SK-N-SH (cell line): ENCODE measurements around the gene ARHGDIA. TPM values are rescaled to one million over a fixed set of nuclear protein-coding genes. Genes with fewer than 3 reads are reported as not detected.

Experiments used
- CTCF ChIA-PET: fragments of 300-600, 350-600 bp; formaldehyde crosslinking; extraction: SDS; loops from one replicate; lab custom pipeline; 2021; lab: Yijun Ruan, JAX
- POLR2A ChIA-PET: fragments of 350-600 bp; sonication (Branson Sonifier 250); formaldehyde crosslinking; extraction: SDS; loops from one replicate; lab custom pipeline; 2020; ENCODE audit warnings: antibody characterized with exemption, inconsistent platforms; lab: Yijun Ruan, JAX
- DNase-seq: peaks from one replicate; pipeline ENCODE4 v3.0.0; 2012
- H2AFZ ChIP-seq: fragments of 200-600 bp; sonication (generic); 2 replicates; pipeline ENCODE4 v1.8.1; 2016; ENCODE audit warnings: antibody characterized with exemption, mild to moderate bottlenecking, low read depth
- H3F3A ChIP-seq: fragments of 200-600 bp; sonication (generic); replicated peaks from 2 replicates; pipeline ENCODE3; 2016; ENCODE audit warnings: antibody characterized with exemption, mild to moderate bottlenecking; ENCODE audit not compliant: insufficient read depth
- H3K27ac ChIP-seq, 2 experiments: fragments of 200-500 bp in 1 of 2; fragments of 200-600 bp in 1 of 2; sonication (Bioruptor generic) in 1 of 2; sonication (generic), shearing (Covaris generic) in 1 of 2; 2 replicates each; pipeline versions ENCODE4 v1.5.1 to v1.6.1; 2014 to 2016; ENCODE audit warnings: low read depth in 2 of 2, inconsistent platforms in 1 of 2, low read length in 1 of 2, mild to moderate bottlenecking in 1 of 2, mixed read lengths in 1 of 2
- H3K27me3 ChIP-seq: fragments of 200-600 bp; sonication (generic), shearing (Covaris generic); 2 replicates; pipeline ENCODE4 v1.6.1; 2016; ENCODE audit warnings: mixed run types; ENCODE audit not compliant: insufficient read depth
- H3K36me3 ChIP-seq, 2 experiments: fragments of 200-500 bp in 1 of 2; fragments of 200-600 bp in 1 of 2; sonication (Bioruptor generic) in 1 of 2; sonication (generic) in 1 of 2; replicated peaks in 1 of 2; 2 replicates each; pipeline versions ENCODE3 to v1.5.1; 2014 to 2016; ENCODE audit warnings: low read length in 1 of 2, mild to moderate bottlenecking in 1 of 2; ENCODE audit not compliant: insufficient read depth in 2 of 2, control insufficient read depth in 1 of 2
- H3K4me1 ChIP-seq, 2 experiments: fragments of 200-500 bp in 1 of 2; fragments of 200-600 bp in 1 of 2; sonication (Bioruptor generic) in 1 of 2; sonication (generic), shearing (Covaris generic) in 1 of 2; 2 replicates each; pipeline versions ENCODE4 v1.5.1 to v1.6.1; 2014 to 2016; ENCODE audit warnings: low read depth in 1 of 2, low read length in 1 of 2, mixed run types in 1 of 2; ENCODE audit not compliant: insufficient read depth in 2 of 2, control insufficient read depth in 1 of 2
- H3K4me2 ChIP-seq: fragments of 200-600 bp; sonication (generic), shearing (Covaris generic); 2 replicates; pipeline ENCODE4 v1.6.1; 2017; ENCODE audit warnings: mixed run types
- H3K4me3 ChIP-seq, 2 experiments: fragments of 200-500 bp in 1 of 2; fragments of 200-600 bp in 1 of 2; sonication (Bioruptor generic) in 1 of 2; sonication (generic), shearing (Covaris generic) in 1 of 2; 2 replicates each; pipeline versions ENCODE4 v1.5.1 to v1.8.1; 2014 to 2016; ENCODE audit warnings: low read depth in 2 of 2, inconsistent platforms in 1 of 2, low read length in 1 of 2, mild to moderate bottlenecking in 1 of 2, mixed read lengths in 1 of 2, moderate library complexity in 1 of 2
- H3K79me2 ChIP-seq: fragments of 200-600 bp; sonication (generic); 2 replicates; pipeline ENCODE4 v1.8.1; 2017; ENCODE audit warnings: mild to moderate bottlenecking; ENCODE audit not compliant: insufficient read depth
- H3K9ac ChIP-seq: fragments of 200-600 bp; sonication (generic); 2 replicates; pipeline ENCODE4 v1.6.1; 2017; ENCODE audit warnings: mixed run types
- H3K9me2 ChIP-seq: fragments of 200-600 bp; sonication (generic); 2 replicates; pipeline ENCODE4 v1.6.1; 2017; ENCODE audit warnings: mixed run types
- H3K9me3 ChIP-seq: fragments of 200-600 bp; sonication (generic); 2 replicates; pipeline ENCODE4 v1.6.1; 2017; ENCODE audit warnings: mixed run types, mild to moderate bottlenecking, moderate library complexity
- H4K20me1 ChIP-seq: fragments of 200-600 bp; sonication (generic); 2 replicates; pipeline ENCODE4 v1.6.1; 2017; ENCODE audit warnings: mild to moderate bottlenecking, mixed run types; ENCODE audit not compliant: insufficient read depth
- EZH2phosphoT487 ChIP-seq: fragments of 200-600 bp; sonication (generic); IDR thresholded peaks from 2 replicates; pipeline ENCODE4 v1.6.1; 2017; ENCODE audit warnings: low read depth, mixed run types, mild to moderate bottlenecking, antibody characterized with exemption, moderate library complexity, borderline replicate concordance
- FOXJ3 ChIP-seq: sonication (generic); formaldehyde crosslinking; IDR thresholded peaks from 2 replicates; pipeline ENCODE4 v1.5.1; 2020; ENCODE audit warnings: mild to moderate bottlenecking, missing genetic modification reagents
- GABPA ChIP-seq: IDR thresholded peaks from 2 replicates; pipeline ENCODE4 v1.4.0; 2012; ENCODE audit warnings: low read depth, mild to moderate bottlenecking
- MXI1 ChIP-seq: IDR thresholded peaks from 2 replicates; pipeline ENCODE4 v1.6.1; 2012; ENCODE audit warnings: mild to moderate bottlenecking, low read depth, low read length, improper control_type of control experiment
- RXRA ChIP-seq: IDR thresholded peaks from 2 replicates; pipeline ENCODE4 v1.4.0; 2012; ENCODE audit warnings: low read depth, mild to moderate bottlenecking, borderline replicate concordance
- TCF12 ChIP-seq: IDR thresholded peaks from 2 replicates; pipeline ENCODE4 v1.4.0; 2012
- TEAD4 ChIP-seq: IDR thresholded peaks from 2 replicates; pipeline ENCODE4 v1.4.0; 2012; ENCODE audit warnings: mild to moderate bottlenecking, borderline replicate concordance; ENCODE audit not compliant: insufficient read depth
- WGBS: methylation state at CpG from one replicate; pipeline ENCODE4 v1.1.6; 2017; ENCODE audit warnings: low lambda C conversion rate; 5-methylcytosine and 5-hydroxymethylcytosine counted together
- polyA plus RNA-seq, 3 experiments: library from polyadenylated mRNA; depleted of rRNA; stranded (reverse); fragments of >200 nt; gene quantifications; 2 replicates each; pipeline ENCODE4 v1.2.3, GENCODE V29; 2012
- TF ChIP-seq, protein P1 (sequence below): fragments of 200-600 bp; sonication (generic); IDR thresholded peaks from 2 replicates; pipeline ENCODE4 v1.6.1; 2017; ENCODE audit warnings: antibody characterized with exemption, mild to moderate bottlenecking, moderate library complexity
- TF ChIP-seq, protein P2 (sequence below): IDR thresholded peaks from 2 replicates; pipeline ENCODE4; 2012
- TF ChIP-seq, protein P3 (sequence below): IDR thresholded peaks from 2 replicates; pipeline ENCODE4 v1.4.0; 2012; ENCODE audit warnings: low read depth
- TF ChIP-seq, protein P4 (sequence below): IDR thresholded peaks from 2 replicates; pipeline ENCODE4 v1.6.1; 2012; ENCODE audit warnings: mild to moderate bottlenecking, low read depth, low read length, moderate library complexity

The ARHGDIA gene
- polyA plus RNA-seq, 1 of the 3 experiments (the other 2 are of a cell fraction): 385 TPM

DNA sequence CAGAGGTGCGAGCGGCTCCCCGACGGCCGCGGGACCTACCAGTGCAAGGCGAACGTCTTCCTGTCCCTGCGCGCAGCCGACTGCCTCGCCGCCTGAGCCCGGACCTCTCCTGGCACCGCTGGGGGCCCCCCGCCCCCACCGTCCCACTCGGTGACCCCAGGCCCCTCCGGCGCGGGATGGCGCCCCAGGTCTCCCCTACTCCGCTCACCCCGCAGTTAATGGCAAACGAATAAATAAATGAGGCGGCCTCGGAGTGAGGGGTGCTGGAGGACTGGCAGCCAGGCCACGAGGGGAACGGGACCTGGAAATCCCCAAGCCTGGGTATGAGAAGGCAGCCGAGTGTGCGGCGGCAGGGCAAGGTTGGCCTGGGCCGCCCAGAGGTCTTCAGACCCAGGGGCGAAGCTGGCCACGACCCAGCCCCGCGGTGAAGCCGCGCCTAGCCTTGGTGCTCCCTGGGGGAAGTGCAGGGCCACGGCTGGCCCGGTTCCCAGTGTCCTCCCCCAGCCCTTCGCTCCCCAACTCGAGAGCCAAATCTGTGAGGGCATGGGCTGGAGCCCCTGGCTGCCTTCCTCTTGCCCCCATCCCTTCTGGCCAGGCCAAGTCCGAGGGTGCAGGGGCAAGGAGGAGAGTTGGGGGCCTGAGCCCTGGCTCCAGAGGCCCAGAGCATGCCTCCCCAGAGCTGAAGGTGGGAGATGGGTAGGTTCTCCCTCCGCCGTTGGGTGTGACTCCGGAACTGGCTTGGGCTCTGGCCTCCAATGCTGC, 31.7 kb upstream of the ARHGDIA start:
- peaks cover 9 to 62% of the 10 kb centered on the region in 2 experiments for H3K36me3 ChIP-seq
- peaks cover 8% of the 10 kb centered on the region; the same call in 1 of the 2 replicates for H4K20me1 ChIP-seq
- H3K4me3 ChIP-seq: no peak overlapping the region
- H3K9me2 ChIP-seq: no peaks in the 10 kb centered on the region
- H3K4me2 ChIP-seq: 0 out of 2 replicates have a peak overlapping the region, but pooled peaks have one; percentile 57
- 86% methylated on average over 36 of the region's 47 CpGs for WGBS
- no peaks in the 10 kb centered on the region for H3K9me3 ChIP-seq
- H3K27ac ChIP-seq: no peak overlapping the region
- no peak overlapping the region for H3K9ac ChIP-seq
- no peak for TF ChIP-seq MXI1
- TF ChIP-seq FOXJ3 (CRISPR knock-in tag): no peak
- no peak for TF ChIP-seq RXRA
- TF ChIP-seq, protein P1, sequence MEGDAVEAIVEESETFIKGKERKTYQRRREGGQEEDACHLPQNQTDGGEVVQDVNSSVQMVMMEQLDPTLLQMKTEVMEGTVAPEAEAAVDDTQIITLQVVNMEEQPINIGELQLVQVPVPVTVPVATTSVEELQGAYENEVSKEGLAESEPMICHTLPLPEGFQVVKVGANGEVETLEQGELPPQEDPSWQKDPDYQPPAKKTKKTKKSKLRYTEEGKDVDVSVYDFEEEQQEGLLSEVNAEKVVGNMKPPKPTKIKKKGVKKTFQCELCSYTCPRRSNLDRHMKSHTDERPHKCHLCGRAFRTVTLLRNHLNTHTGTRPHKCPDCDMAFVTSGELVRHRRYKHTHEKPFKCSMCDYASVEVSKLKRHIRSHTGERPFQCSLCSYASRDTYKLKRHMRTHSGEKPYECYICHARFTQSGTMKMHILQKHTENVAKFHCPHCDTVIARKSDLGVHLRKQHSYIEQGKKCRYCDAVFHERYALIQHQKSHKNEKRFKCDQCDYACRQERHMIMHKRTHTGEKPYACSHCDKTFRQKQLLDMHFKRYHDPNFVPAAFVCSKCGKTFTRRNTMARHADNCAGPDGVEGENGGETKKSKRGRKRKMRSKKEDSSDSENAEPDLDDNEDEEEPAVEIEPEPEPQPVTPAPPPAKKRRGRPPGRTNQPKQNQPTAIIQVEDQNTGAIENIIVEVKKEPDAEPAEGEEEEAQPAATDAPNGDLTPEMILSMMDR: no peak
- no peak for TF ChIP-seq TEAD4
- TF ChIP-seq, protein P2, sequence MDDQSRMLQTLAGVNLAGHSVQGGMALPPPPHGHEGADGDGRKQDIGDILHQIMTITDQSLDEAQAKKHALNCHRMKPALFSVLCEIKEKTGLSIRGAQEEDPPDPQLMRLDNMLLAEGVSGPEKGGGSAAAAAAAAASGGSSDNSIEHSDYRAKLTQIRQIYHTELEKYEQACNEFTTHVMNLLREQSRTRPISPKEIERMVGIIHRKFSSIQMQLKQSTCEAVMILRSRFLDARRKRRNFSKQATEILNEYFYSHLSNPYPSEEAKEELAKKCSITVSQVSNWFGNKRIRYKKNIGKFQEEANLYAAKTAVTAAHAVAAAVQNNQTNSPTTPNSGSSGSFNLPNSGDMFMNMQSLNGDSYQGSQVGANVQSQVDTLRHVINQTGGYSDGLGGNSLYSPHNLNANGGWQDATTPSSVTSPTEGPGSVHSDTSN: no peak
- TF ChIP-seq, protein P3, sequence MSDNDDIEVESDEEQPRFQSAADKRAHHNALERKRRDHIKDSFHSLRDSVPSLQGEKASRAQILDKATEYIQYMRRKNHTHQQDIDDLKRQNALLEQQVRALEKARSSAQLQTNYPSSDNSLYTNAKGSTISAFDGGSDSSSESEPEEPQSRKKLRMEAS: no peak
- TF ChIP-seq TCF12: no peak
- no peak for TF ChIP-seq GABPA
- TF ChIP-seq, protein P4, sequence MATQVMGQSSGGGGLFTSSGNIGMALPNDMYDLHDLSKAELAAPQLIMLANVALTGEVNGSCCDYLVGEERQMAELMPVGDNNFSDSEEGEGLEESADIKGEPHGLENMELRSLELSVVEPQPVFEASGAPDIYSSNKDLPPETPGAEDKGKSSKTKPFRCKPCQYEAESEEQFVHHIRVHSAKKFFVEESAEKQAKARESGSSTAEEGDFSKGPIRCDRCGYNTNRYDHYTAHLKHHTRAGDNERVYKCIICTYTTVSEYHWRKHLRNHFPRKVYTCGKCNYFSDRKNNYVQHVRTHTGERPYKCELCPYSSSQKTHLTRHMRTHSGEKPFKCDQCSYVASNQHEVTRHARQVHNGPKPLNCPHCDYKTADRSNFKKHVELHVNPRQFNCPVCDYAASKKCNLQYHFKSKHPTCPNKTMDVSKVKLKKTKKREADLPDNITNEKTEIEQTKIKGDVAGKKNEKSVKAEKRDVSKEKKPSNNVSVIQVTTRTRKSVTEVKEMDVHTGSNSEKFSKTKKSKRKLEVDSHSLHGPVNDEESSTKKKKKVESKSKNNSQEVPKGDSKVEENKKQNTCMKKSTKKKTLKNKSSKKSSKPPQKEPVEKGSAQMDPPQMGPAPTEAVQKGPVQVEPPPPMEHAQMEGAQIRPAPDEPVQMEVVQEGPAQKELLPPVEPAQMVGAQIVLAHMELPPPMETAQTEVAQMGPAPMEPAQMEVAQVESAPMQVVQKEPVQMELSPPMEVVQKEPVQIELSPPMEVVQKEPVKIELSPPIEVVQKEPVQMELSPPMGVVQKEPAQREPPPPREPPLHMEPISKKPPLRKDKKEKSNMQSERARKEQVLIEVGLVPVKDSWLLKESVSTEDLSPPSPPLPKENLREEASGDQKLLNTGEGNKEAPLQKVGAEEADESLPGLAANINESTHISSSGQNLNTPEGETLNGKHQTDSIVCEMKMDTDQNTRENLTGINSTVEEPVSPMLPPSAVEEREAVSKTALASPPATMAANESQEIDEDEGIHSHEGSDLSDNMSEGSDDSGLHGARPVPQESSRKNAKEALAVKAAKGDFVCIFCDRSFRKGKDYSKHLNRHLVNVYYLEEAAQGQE: no peak
- TF ChIP-seq EZH2phosphoT487: no peak
- peaks cover 23% of the 10 kb centered on the region for H3F3A ChIP-seq
- H3K27me3 ChIP-seq: no peaks in the 10 kb centered on the region
- H2AFZ ChIP-seq: no peak overlapping the region
- DNase-seq: peak; percentile 51
- ChIA-PET CTCF (interaction anchor here (0.6 to 2.3 kb wide), 4 partner anchors 10 to 57 kb away, joined by 3 to 9 read pairs (median 6); partner anchors contain the start of gene SIRT7), POLR2A (interaction anchor here (1.2 kb wide), 1 partner anchor 23 kb away, joined by 4 read pairs; no protein-coding TSS in a partner anchor)
- peaks cover 3 to 10% of the 10 kb centered on the region in 2 experiments; a peak in 1 of 4 replicates for H3K4me1 ChIP-seq
- no peaks in the 10 kb centered on the region for H3K79me2 ChIP-seq
